Activated B cell treated with CpG ODN at 0.5 μM for 24 hours (primary cell): ENCODE data around the gene HMCN1. TPM values are rescaled to one million over a fixed set of nuclear protein-coding genes. Genes with fewer than 3 reads are reported as not detected.

Source experiments
- ATAC-seq: fragments of 200-7000 bp; cut with Tn5 transposase; one replicate; pipeline ENCODE4 v1.10.0; 2021; ENCODE audit warnings: low read depth, mild to moderate bottlenecking, moderate library complexity
- CTCF ChIA-PET: fragments of 350-600 bp; sonication (Branson Sonifier 250); formaldehyde crosslinking; loops from one replicate; lab custom pipeline; 2021; ENCODE audit warnings: antibody characterized with exemption; lab: Charles Lee
- POLR2A ChIA-PET: fragments of 350-600 bp; sonication (Branson Sonifier 250); formaldehyde crosslinking; loops from one replicate; lab custom pipeline; 2021; ENCODE audit warnings: antibody characterized with exemption; lab: Charles Lee
- DNase-seq: peaks from one replicate; pipeline ENCODE4 v3.0.0; 2022
- H3K27ac Mint-ChIP-seq: one replicate; pipeline ENCODE4 v1.8.0; 2020; ENCODE audit warnings: mixed read lengths
- H3K27me3 Mint-ChIP-seq: one replicate; pipeline ENCODE4 v1.8.0; 2021; ENCODE audit warnings: mixed read lengths
- H3K36me3 Mint-ChIP-seq: one replicate; pipeline ENCODE4 v1.8.0; 2021; ENCODE audit warnings: low read depth, mixed read lengths
- H3K4me1 Mint-ChIP-seq: one replicate; pipeline ENCODE4 v1.8.0; 2021; ENCODE audit warnings: mixed read lengths
- H3K4me3 Mint-ChIP-seq: one replicate; pipeline ENCODE4 v1.8.0; 2020; ENCODE audit warnings: mild to moderate bottlenecking, mixed read lengths
- H3K9me3 Mint-ChIP-seq: one replicate; pipeline ENCODE4 v1.8.0; 2020; ENCODE audit warnings: mixed read lengths
- intact Hi-C: fragments of 100-400 bp; cut with micrococcal nuclease; formaldehyde crosslinking; loops from one replicate; pipeline ENCODE4 v1.15.1; 2024
- total RNA-seq: library from RNA; stranded (reverse); gene quantifications from 2 replicates; pipeline ENCODE4 v1.2.3, GENCODE V29; 2022
- TF ChIP-seq, protein P1 (sequence below): fragments of 200-600 bp; IDR thresholded peaks from one replicate; pipeline ENCODE4 v1.8.0; 2022; ENCODE audit warnings: antibody characterized with exemption, mild to moderate bottlenecking

HMCN1 gene
- total RNA-seq, 1 donor from 2014 or later: 0.27 TPM

DNA sequence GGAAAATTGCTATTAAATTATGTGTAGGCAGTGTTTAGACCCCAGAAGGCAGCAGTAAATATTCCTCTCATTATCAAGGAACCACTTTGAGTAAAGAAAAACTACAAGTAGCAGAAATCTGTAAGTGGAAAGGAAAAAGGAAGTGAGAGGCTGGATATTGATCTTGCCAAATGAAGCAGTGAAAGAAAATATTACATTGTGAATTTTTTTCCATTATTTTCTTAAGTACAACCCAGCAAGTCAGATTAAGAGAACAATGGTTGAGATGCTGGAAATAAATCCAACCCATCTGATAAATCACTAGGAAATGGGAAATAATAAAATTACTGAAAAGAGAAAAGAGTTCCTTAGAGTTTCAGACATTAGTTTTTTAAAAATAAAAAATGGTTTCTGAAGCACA is 106.7 kb downstream of the HMCN1 start:
- Mint-ChIP-seq H3K9me3 (no peaks in the 10 kb centered on the region), H3K4me1 (no peaks in the 10 kb centered on the region), H3K27me3 (peaks cover 2% of the 10 kb centered on the region), H3K4me3 (no peak overlapping the region), H3K36me3 (no peaks in the 10 kb centered on the region), H3K27ac (no peak overlapping the region)
- CTCF ChIA-PET: no interaction called here
- TF ChIP-seq, protein P1, sequence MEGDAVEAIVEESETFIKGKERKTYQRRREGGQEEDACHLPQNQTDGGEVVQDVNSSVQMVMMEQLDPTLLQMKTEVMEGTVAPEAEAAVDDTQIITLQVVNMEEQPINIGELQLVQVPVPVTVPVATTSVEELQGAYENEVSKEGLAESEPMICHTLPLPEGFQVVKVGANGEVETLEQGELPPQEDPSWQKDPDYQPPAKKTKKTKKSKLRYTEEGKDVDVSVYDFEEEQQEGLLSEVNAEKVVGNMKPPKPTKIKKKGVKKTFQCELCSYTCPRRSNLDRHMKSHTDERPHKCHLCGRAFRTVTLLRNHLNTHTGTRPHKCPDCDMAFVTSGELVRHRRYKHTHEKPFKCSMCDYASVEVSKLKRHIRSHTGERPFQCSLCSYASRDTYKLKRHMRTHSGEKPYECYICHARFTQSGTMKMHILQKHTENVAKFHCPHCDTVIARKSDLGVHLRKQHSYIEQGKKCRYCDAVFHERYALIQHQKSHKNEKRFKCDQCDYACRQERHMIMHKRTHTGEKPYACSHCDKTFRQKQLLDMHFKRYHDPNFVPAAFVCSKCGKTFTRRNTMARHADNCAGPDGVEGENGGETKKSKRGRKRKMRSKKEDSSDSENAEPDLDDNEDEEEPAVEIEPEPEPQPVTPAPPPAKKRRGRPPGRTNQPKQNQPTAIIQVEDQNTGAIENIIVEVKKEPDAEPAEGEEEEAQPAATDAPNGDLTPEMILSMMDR: no peak
- intact Hi-C loops: no loop called here
- DNase-seq (no peak), ATAC-seq (no peak)
- POLR2A ChIA-PET: no interaction called here

DNA sequence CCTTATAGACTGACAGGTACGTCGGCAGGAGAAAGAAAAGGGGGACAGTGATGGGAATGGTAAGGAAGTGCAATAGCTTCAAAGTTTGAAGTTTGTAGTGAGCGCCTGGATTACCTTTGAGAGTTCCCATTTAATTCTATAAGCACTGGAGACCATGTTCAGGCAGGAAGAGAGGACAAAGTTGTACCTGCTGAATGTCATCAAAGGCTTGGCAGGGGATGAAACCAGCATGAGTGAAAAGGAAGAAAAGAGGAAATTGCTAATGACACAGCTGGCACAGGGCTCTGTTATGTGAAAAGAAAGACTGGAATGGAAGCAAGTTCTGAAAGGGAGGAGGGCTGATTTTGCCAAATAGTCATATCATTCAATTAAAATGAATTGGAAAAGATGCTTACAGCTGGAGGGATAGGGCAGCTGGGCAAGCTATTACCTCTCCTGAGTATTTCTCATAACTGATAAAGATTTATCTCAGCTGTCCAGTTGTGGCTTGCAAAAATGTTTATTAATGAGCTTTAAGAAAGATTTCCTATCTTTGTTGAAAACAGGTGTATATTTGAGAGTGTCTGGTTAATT is 109.2 kb downstream of the HMCN1 start:
- ChIA-PET POLR2A (no interaction called here), CTCF (no interaction called here)
- H3K9me3 Mint-ChIP-seq: no peaks in the 10 kb centered on the region
- no peak for DNase-seq
- H3K27ac Mint-ChIP-seq: no peak overlapping the region
- H3K36me3 Mint-ChIP-seq: no peaks in the 10 kb centered on the region
- intact Hi-C loops: no loop called here
- H3K27me3 Mint-ChIP-seq: peaks cover 2% of the 10 kb centered on the region
- no peak for ATAC-seq
- no peak overlapping the region for H3K4me3 Mint-ChIP-seq
- TF ChIP-seq, protein P1: no peak
- H3K4me1 Mint-ChIP-seq: no peaks in the 10 kb centered on the region

DNA sequence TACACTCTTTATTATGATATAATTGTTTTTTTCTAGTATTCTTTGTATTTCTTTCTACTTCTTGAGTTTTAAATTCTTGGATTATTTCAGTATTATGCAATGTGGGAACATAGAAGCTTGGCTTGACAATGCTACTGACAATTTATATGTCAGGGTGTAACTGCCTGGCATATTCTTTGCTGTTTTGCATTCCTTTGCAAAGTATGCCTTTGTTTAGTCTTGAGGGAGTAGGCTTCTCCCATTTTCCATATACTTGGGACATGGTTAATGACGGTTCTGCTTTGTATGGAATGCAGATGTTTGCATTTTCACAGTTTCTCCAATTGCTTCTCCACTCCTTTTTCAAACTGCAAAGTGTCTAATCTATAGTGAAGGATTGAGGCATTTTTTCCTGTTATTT is 109.8 kb downstream of the HMCN1 start:
- Mint-ChIP-seq H3K4me3 (no peak overlapping the region), H3K4me1 (no peaks in the 10 kb centered on the region), H3K36me3 (no peaks in the 10 kb centered on the region), H3K9me3 (no peaks in the 10 kb centered on the region), H3K27ac (no peak overlapping the region), H3K27me3 (peaks cover 2% of the 10 kb centered on the region)
- TF ChIP-seq, protein P1: no peak
- ATAC-seq (no peak), DNase-seq (no peak)
- intact Hi-C loops: no loop called here
- POLR2A ChIA-PET: no interaction called here
- CTCF ChIA-PET: no interaction called here

DNA sequence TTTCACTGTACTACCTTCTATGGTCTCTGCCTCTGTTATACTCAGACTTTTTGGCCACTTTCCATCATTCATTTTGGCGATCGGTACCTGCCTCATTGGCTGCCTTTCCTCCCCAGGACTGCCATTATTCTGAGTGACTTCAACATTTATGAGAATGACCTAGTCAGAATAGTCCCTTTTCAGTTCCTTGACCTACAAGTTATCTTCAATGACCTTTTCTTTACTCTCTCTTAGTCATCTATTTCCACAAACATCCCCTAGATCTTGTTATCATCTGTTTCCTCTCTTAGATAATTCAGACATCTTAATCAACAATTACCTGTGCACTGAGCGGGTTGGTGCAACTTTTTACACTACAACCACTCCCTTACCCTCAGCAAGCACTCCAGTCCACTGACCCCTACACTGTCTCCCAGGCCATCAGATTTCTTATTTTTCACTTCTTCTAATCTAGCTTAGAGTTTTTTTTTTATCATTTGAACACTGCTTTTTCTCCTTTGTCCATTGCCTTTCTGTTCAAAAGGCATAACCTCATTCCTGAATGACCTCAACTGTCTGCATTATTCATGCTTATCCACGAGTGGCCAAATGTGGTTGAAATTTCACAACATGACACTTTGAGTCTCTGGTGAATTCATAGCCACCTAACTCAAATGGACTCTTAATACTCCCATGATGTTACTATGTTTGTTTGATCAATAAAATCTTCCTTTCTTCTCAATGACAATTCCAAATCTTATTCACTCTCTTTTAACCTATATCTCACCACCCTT is 112.7 kb downstream of the HMCN1 start:
- TF ChIP-seq, protein P1: no peak
- Mint-ChIP-seq H3K36me3 (no peaks in the 10 kb centered on the region), H3K4me3 (no peak overlapping the region), H3K4me1 (no peaks in the 10 kb centered on the region), H3K9me3 (no peaks in the 10 kb centered on the region), H3K27ac (no peak overlapping the region), H3K27me3 (peaks cover 1% of the 10 kb centered on the region)
- ATAC-seq (no peak), DNase-seq (no peak)
- POLR2A ChIA-PET: no interaction called here
- CTCF ChIA-PET: no interaction called here
- intact Hi-C loops: no loop called here

DNA sequence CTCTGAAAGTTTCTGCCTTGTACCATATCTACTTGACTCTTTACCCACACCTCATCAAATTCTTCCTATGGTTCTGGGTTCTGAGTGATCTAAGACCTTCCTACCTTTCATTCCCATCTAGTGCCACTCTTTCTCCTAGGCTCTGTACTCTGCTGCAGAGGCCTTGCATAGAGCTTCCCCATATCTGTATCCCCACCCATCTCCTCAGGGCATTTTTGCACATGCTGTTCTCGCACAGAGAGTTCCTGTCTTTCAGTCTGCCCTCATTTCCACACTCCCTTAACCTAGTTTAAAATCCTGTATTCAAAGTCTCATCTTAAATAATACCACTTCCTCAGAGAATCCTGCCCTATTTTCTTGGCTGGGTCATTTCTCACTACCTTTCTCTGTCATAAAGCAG is 114.8 kb downstream of the HMCN1 start:
- H3K36me3 Mint-ChIP-seq: no peaks in the 10 kb centered on the region
- no peak for ATAC-seq
- H3K27me3 Mint-ChIP-seq: peaks cover 1% of the 10 kb centered on the region
- no peak for DNase-seq
- ChIA-PET CTCF (no interaction called here), POLR2A (no interaction called here)
- no peaks in the 10 kb centered on the region for H3K4me1 Mint-ChIP-seq
- no peak overlapping the region for H3K4me3 Mint-ChIP-seq
- TF ChIP-seq, protein P1: no peak
- H3K27ac Mint-ChIP-seq: no peak overlapping the region
- intact Hi-C loops: no loop called here
- no peaks in the 10 kb centered on the region for H3K9me3 Mint-ChIP-seq
